ENCODE results near the gene ABCB8. TPM values are rescaled to one million over a fixed set of nuclear protein-coding genes. Genes with fewer than 3 reads are reported as not detected.
"Not testable (repeated sequence)": the region's sequence is repeated elsewhere in the genome, so short reads cannot be mapped to it uniquely, and the experiment has no call there.

The ABCB8 gene
- total RNA-seq, 1 experiment from 2014 or later, result 32.7 TPM

DNA sequence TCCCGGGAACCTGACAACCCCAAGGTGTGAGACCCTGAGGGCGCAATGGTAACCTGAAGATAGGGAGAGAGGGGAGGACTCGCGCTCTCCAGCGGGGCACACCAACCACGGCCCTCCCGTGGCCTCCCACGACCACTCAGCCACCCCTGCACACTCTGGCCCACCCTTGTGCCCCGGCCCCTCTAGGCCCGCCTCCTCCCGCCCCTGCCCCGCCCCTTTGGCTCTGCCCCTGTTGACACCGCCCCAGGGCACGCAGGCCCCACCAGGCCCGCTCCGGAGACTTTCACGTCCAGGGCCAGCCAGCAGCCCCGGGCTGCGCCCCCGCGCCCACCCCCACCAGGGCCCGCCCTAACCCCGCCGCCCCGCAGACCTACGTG, 14.9 kb upstream of the ABCB8 start:
- no peak for DNase-seq (ENCODE audit: extremely low read depth, low read depth)

DNA sequence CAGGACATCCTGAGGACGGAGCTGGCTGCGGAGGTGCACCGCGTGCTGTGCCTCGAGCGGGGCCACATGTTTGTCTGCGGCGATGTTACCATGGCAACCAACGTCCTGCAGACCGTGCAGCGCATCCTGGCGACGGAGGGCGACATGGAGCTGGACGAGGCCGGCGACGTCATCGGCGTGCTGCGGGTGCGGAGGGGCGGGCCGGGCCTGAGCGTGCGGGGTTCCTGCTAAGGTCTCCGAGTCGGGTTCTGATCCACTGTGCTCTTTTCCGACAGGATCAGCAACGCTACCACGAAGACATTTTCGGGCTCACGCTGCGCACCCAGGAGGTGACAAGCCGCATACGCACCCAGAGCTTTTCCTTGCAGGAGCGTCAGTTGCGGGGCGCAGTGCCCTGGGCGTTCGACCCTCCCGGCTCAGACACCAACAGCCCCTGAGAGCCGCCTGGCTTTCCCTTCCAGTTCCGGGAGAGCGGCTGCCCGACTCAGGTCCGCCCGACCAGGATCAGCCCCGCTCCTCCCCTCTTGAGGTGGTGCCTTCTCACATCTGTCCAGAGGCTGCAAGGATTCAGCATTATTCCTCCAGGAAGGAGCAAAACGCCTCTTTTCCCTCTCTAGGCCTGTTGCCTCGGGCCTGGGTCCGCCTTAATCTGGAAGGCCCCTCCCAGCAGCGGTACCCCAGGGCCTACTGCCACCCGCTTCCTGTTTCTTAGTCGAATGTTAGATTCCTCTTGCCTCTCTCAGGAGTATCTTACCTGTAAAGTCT, 14.3 kb upstream of the ABCB8 start:
- DNase-seq (ENCODE audit: extremely low read depth, low read depth), result no peak

DNA sequence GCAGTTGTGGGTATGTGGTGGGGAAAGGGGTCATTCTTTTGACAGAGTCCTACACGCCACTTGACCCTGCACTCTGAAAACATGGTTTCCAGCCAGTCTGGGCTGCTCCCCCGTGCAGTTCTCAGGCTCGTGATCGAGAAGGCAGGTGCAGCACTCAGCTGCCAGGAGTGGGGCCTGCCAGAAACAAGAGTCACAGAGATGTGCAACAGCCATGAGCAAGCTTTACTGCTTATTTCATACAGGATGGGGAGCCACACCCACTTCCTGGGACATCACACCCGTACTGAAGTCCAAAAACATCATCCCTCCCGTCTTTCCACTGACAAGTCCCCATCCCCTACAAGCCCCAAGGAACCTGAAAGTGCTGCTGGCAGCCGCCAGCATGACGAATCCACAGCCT, 13.3 kb upstream of the ABCB8 start:
- DNase-seq (ENCODE audit: extremely low read depth, low read depth), result no peak

DNA sequence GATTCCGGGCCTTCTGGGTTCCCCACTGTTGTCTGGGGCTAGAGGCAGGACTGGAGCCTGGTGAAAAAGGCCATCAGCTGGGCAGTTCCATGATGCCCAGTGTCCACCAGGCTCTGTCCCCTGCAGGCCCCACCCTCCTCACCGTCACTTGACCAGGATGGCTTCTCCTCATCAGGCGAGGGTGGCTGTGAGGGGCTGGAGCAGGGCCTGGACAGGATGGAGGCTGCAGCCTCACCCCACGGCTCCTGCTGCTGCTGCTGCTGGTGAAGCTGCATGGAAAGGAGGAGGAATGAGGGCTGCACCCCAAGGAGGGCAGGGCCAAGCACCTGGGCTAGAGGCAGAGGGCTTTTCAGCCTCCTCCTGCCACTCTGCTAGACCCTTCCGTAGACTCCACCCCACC, 12.3 kb upstream of the ABCB8 start:
- no peak for DNase-seq (ENCODE audit: extremely low read depth, low read depth)

DNA sequence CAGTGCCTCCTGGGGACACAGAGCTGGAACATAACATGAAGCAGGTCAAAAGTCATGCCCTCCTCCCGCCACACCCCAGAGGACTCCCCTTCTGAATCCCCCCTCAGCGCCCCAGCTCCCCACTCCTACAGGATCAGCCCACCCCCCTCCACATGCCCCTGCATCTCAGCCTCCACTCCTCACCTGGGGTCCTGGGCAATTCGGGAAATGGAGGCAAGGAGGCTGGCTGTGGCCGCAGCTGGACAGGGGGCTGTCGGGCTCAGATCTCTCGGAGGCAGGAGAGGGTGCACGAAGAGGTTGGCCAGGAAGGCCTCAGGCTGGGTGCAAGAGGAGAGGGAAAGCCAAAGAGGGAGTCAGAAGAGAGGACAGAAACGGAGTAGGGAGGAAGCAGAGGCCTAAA, 11.7 kb upstream of the ABCB8 start:
- no peak for DNase-seq (ENCODE audit: extremely low read depth, low read depth)

DNA sequence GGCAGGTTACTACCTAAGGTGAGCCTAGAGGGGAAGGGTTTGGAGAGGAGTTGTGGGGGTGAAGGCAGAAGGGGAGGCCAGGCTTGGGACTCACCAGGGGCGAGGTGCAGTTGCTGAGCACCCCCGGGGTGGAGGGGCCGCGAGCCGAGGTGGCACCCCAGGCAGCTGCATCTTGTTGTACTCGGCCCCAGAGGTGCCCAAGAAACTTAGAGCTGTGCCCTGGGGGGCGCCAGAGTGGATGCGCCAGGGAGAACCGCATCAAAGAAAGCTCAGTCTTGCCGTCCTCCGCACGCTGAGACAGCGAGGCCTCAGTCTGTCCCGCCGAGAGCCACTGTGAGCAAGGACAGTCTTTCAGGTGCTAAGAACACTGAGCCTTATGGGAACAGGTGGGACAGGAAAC, 11.3 kb upstream of the ABCB8 start:
- DNase-seq (ENCODE audit: extremely low read depth, low read depth), result no peak

DNA sequence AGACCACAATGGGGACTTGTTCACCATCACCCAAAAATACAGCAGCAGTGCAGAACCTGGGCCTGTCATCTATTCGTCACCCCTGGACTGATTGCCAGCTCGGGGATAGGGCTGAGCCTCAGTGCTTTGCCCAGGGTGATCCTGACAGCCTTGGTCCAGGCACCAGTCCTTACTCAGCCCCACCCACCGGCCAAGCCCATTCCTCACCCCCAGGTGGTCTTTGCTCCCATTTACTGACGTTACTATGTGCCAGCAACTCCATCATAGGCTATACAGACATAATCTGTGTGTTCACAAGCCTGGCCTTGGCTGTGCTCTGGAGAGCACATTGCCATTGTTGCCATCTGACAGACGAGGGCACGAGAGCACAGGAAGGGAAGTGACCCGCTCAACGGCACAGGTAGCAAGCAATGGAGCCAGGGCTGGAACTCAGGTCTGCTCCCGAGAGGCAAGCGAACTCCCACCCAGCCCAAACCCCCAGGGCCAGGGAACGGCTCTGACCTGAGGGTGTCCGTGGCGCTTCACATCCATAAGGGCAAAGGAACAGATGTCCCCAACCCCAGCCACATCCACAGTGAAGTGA, 10.8 kb upstream of the ABCB8 start:
- no peak for DNase-seq (ENCODE audit: extremely low read depth, low read depth)

DNA sequence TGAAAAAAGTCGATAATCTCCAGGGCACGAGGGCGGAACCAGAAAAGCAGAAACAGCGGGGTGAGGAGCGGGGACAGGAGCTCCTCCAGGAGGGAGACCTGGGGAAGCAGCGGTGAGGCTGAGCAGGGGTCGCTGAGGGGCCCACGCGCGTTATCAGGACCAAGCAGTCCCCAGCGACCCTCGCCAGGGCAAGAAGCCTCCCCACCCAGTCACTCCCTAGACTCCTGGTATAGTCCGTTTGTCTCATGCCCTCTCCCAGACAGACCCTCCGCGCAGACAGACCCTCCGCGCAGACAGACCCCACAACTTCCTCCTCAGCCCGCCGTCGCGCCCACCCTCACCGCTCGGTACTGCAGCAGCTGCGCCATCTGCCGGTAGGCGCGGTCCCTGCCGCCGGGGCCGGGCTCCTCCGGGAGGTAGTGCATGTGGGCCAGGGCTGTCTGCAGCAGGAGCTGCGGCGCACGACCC, 10.3 kb upstream of the ABCB8 start:
- peak; percentile 31 for DNase-seq (ENCODE audit: extremely low read depth, low read depth)

DNA sequence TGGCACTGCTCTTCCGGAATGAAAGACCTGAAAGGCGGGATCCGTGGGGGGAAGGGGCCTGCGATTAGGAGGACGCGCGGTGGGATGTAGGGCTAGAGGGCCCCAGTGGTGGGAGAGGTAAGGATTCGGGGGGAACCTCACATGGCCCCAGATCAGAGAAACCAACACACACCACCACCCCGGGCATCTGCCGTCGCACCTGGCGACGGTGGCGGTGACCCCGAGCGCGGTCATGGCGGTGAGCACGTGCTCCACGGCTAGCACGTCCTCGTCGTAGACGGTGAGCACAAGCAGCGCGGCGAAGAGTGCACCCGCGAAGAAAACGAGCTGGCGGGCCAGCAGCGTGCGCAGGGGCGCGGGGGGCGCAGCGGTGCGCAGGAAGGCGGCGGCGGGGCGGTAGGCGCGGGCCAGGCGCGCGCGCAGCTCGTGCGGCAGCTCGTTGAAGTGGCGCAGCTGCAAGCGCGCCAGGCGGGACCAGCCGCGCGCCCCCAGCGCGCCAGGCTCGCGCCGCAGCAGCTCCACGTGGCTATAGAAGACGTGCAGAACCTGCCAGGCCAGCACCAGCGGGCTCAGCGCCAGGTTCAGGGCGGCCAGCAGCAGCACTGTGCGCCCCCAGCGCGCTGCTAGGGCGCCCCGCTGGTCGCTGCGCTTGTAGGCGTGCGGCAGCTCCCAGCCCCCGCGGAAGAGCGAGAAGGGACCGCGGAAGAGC, 9.7 kb upstream of the ABCB8 start:
- DNase-seq (ENCODE audit: extremely low read depth, low read depth), result no peak

DNA sequence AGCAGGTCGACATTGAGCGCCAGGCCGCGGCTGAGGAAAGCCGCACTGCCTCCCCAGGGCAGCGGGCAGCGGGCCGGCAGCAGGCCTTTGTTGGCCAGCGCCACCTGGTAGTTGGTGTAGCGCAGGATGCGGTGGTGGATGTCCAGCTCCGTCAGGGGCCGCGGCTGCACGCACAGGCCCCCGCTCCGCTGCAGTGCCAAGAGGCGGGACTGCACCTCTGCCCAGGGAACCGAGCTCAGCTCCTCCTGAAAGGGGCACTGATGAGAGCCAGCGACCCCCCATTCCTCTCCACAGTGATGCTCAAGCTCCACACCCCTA, 9.2 kb upstream of the ABCB8 start:
- DNase-seq (ENCODE audit: extremely low read depth, low read depth), result no peak

DNA sequence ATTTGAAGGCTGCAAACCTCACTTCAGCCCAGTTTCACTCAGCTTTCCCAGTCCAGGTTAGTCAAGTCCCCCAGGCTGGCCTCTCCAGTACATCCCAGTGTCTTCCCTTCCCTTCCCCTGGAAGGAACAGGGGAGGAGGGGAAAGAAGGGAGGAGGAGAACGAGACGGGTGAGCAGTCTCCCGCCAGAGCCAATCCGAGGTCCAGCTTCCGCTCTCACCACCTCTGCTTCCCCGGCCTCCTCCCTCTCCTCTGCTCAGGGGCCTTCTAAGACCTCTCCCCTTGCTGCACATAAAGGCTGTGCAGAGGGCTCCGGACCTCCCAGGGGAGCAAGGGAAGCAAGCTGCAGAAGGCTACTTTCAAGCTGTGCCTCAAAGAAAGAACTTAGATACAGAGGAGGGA, 8.0 kb upstream of the ABCB8 start:
- no peak for DNase-seq (ENCODE audit: extremely low read depth, low read depth)

DNA sequence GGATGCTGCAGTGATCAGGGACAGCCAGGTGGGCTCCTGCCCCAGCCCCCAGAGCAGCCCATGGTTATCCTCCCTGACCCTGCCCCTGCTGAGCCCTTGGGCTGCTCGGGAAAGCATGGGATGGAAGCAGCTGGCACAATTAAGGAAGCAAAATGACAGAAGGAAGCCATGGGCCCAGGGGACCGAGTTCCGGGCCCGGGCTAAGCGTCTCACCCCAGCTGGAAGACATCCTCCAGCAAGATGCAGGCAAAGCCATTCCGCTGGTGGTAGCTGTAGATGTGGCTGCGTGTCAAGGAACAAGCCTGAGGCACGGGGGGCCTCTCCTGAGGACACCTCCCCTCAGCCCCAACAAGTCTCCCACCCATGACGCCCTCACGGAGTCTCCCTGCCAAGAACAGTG, 5.0 kb upstream of the ABCB8 start:
- no peak for DNase-seq (ENCODE audit: extremely low read depth, low read depth)

DNA sequence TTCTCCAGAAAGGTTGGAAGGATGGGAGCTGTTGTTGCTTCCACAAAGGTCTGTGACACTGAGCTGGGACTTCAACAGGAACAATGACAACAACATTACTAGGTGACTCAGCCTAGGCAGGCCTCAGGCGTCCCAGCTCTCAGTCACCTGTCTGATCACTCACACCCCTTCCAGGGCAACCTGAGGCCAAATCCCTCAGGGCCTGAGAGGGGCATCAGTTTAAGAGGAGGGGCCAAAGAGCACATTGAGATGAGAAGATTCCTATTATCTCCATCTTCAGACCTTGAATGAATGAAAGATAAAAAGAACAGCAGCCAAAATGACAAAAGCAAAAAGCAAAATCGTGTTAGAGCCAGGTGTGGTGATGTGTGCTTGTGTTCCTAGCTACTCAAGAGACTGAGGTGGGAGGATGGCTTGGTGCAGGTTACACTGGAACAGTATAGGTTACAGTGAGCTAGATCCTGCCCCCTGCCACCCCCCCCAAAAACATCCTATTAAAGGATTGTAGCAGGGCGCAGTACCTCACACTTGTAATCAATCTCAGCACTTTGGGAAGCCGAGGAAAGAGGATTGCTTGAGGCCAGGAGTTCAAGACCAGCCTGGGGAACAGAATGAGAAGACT, 3.7 kb upstream of the ABCB8 start, which contains the start of gene ATG9B:
Gene ATG9B (minus strand): TSS at position 60 of the 622 bp plus-strand sequence. CDS start 71 bp downstream, outside the sequence.
- DNase-seq (ENCODE audit: extremely low read depth, low read depth), result no peak

DNA sequence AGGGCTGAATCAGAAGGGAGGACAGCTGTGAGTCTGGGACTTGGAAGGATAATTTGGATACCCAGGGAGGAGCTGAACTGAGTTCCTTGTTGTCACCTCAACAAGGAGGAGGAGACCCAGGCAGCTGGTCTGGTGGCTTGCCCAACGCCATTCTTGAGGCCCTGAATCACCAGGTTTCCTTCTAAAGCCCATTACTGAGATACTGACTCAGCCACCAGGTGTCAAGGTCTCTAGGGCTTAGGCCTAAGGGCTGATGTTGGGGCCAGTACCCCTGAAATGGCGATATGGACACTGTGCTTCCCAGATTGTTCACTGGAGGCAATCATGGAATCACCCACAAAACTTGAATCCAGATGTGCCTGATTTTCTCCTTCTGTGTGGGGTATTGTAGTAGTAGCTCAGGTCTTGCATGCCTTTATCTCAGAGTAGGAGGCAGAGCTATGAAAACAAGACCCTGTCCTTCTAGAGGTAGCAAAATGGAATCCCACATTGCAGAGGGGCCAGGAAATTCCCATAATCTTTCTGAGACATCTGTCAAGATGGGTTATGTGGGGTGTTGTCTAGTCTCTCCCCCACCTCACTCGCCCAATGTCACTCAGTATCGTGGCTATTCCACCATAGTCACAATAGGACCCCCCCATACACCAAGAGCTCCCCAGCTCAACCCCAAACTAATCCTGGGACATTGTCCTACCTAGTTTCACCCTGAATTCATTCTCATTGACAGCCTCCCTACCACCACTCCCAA, 2.2 kb upstream of the ABCB8 start:
- no peak for DNase-seq (ENCODE audit: extremely low read depth, low read depth)

DNA sequence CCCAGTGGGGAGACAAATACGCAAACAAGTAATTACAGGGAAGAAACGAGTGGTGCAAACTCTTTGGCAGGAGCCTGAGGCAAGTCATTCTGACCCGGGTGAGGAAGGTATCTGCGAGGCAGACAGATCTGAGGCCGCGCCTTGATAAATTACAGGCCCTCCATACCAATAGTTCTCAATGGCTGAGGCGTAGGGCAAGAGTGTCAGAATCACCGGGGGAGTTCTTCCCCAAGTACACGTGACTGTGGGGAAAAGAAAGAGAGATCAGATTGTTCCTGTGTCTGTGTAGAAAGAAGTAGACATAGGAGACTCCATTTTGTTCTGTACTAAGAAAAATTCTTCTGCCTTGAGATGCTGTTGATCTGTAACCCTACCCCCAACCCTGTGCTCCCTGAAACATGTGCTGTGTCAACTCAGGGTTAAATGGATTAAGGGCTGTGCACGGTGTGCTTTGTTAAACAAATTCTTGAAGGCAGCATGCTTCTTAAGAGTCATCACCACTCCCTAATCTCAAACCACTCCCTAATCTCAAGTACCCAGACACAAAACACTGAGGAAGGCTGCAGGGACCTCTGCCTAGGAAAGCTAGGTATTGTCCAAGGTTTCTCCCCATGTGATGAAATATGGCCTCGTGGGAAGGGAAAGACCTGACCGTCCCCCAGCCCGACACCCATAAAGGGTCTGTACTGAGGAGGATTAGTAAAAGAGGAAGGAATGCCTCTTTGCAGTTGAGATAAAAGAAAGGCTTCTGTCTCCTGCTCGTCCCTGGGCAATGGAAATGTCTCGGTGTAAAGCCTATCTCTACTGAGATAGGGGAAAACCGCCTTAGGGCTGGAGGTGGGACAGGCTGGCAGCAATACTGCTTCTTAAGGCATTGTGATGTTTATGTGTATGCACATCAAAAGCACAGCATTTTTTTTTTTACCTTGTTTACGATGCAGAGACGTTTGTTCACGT, 1.2 kb upstream of the ABCB8 start:
- not testable (repeated sequence) for DNase-seq (ENCODE audit: extremely low read depth, low read depth)

DNA sequence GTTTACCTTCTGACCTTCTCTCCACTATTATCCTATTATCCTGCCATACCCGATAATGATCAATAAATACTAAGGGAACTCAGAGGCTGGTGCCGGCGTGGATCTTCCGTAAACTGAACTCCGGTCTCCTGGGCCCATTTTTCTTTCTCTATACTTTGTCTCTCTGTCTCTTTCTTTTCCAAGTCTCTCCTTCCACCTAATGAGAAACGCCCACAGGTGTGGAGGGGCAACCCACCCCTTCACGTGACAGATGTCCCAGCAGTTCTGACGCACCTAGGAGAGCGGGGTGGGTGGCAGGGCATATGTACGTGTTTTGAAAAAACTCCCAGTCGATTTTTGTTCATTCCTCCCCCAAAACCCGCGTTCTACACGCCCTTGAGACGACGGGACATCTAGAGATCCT, 521 bp upstream of the ABCB8 start:
- not testable (repeated sequence) for DNase-seq (ENCODE audit: extremely low read depth, low read depth)

DNA sequence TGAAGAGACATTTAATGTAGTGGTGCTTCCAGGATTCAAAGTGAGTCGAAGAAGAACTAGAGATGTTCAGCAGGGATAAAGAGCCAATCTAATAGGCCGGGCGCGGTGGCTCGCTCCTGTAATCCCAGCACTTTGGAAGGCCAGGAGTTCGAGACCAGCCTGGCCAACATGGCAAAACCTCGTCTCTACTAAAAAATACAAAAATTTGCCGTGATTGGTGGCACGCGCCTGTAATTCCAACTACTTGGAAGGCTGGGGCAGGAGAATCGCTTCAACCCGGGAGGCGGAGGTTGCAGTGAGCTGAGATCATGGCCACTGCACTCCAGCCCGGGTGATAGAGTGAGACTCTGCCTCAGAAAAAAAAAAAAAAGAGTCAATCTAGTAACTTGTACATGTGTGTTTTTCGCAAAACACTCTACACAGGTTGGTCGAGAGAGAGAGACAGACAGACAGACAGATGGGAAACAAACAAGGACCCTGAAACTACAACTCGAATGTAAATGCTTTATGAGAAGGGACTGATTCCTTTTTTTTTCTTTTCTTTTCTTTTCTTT, 775 bp downstream of the ABCB8 start:
- DNase-seq (ENCODE audit: extremely low read depth, low read depth), result no peak

DNA sequence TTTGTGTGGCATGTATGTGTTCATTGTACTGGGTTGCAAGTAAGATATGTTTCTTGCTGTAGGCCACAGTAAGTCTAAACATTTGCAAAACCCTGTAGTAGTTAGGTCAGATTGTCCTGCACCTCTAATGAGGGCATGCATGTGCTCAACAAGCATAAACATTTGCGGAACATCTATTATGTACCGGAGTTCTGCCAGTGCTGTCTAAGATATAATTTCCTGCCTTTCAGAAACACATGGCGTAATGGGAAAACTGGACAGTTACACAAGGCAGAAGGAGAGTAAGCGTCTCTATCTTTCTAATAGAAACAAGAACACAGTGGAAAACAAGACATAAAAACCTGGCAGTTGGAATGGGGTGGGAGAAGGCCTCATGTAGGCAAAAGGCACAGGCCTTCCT, 2.8 kb downstream of the ABCB8 start:
- no peak for DNase-seq (ENCODE audit: extremely low read depth, low read depth)
